Ascending aorta (tissue), 2 donors: Measurements from ENCODE around the gene OSM. TPM values are rescaled to one million over a fixed set of nuclear protein-coding genes. Genes with fewer than 3 reads are reported as not detected.

Experiments
- DNase-seq, 2 donors: peaks; one replicate each; pipeline ENCODE4 v3.0.0-alpha.2; 2019; ENCODE audit warnings: low spot score in 2 of 2
- H3K27ac ChIP-seq, 2 donors: fragments of 200-600 bp; sonication (generic); one replicate each; pipeline ENCODE4 v1.5.1; 2016 to 2017; ENCODE audit warnings: mild to moderate bottlenecking in 1 of 2
- H3K27me3 ChIP-seq: fragments of 200-600 bp; sonication (generic); one replicate; pipeline ENCODE4 v1.5.1; 2017
- H3K36me3 ChIP-seq, 2 donors: fragments of 200-600 bp; sonication (generic); one replicate each; pipeline ENCODE4 v1.5.1; 2016
- H3K4me1 ChIP-seq, 2 donors: fragments of 200-600 bp; sonication (generic); one replicate each; pipeline ENCODE4 v1.5.1; 2016 to 2017; ENCODE audit warnings: mild to moderate bottlenecking in 1 of 2
- H3K4me3 ChIP-seq, 2 donors: fragments of 200-600 bp; sonication (generic); one replicate each; pipeline ENCODE4 v1.5.1; 2016 to 2017; ENCODE audit warnings: mild to moderate bottlenecking in 1 of 2
- H3K9me3 ChIP-seq, 2 donors: fragments of 200-600 bp; sonication (generic); one replicate each; pipeline ENCODE4 v1.5.1; 2016
- CTCF ChIP-seq, 3 experiments: fragments of 200-600 bp in 2 of 3; fragments of 450-650 bp in 1 of 3; sonication (generic) in 2 of 3; IDR thresholded peaks; one replicate each; pipeline ENCODE4 v1.5.1; 2016 to 2019; ENCODE audit warnings: antibody characterized with exemption in 3 of 3, mild to moderate bottlenecking in 1 of 3, moderate library complexity in 1 of 3
- intact Hi-C: fragments of 100-400 bp; cut with DNase I; formaldehyde crosslinking; loops from one replicate; pipeline ENCODE4 v1.15.1; 2023
- total RNA-seq: library from RNA; depleted of rRNA; stranded (reverse); fragments of >200 nt; gene quantifications from one replicate; pipeline ENCODE4 v1.1.0, GENCODE V29; 2016

The OSM gene
- total RNA-seq, 1 donor from 2014 or later, result not detected

GRCh38 chr22:30306627-30307011, 40.0 kb upstream of the OSM start:
- Histone ChIP-seq H3K4me1 (peaks cover 54 to 95% of the 10 kb centered on the region in 2 donors), H3K27me3 (no peaks in the 10 kb centered on the region), H3K27ac (peak overlapping the region; percentile 86), H3K4me3 (no peak overlapping the region), H3K9me3 (no peaks in the 10 kb centered on the region), H3K36me3 (peaks cover 16 to 19% of the 10 kb centered on the region in 2 donors)
- DNase-seq, result no peak
- TF ChIP-seq CTCF (IDR thresholded peaks at IDR 0.05), result no peak
- intact Hi-C loops, result loop anchor here (10.0 kb wide), 1 partner anchor 978 kb away; no protein-coding TSS in a partner anchor

GRCh38 chr22:30305906-30306626, 39.4 kb upstream of the OSM start:
- no peak for DNase-seq
- no peak for TF ChIP-seq CTCF (IDR thresholded peaks at IDR 0.05)
- H3K27me3 ChIP-seq, result no peaks in the 10 kb centered on the region
- H3K9me3 ChIP-seq, result no peaks in the 10 kb centered on the region
- intact Hi-C loops, result loop anchor here (10.0 kb wide), 1 partner anchor 979 kb away; no protein-coding TSS in a partner anchor
- H3K4me3 ChIP-seq, result peak overlapping the region; percentile 25 to 29
- peaks cover 21 to 25% of the 10 kb centered on the region in 2 donors for H3K36me3 ChIP-seq
- peak overlapping the region; percentile 86 for H3K27ac ChIP-seq
- peaks cover 54 to 95% of the 10 kb centered on the region in 2 donors for H3K4me1 ChIP-seq

GRCh38 chr22:30305519-30305905, 38.9 kb upstream of the OSM start:
- TF ChIP-seq CTCF (IDR thresholded peaks at IDR 0.05), result no peak
- intact Hi-C loops, result loop anchor here (10.0 kb wide), 1 partner anchor 979 kb away; no protein-coding TSS in a partner anchor
- DNase-seq, result peak in 1 of 2 donors; percentile 83
- Histone ChIP-seq H3K27ac (peak overlapping the region; percentile 86), H3K36me3 (peaks cover 27 to 30% of the 10 kb centered on the region in 2 donors), H3K4me3 (peak overlapping the region; percentile 25 to 29), H3K9me3 (no peaks in the 10 kb centered on the region), H3K27me3 (no peaks in the 10 kb centered on the region), H3K4me1 (peaks cover 50 to 93% of the 10 kb centered on the region in 2 donors)

- TF ChIP-seq CTCF (IDR thresholded peaks at IDR 0.05), result no peak
- Histone ChIP-seq H3K4me3 (peak overlapping the region; percentile 25 to 42), H3K9me3 (no peaks in the 10 kb centered on the region), H3K27me3 (no peaks in the 10 kb centered on the region), H3K4me1 (peaks cover 44 to 84% of the 10 kb centered on the region in 2 donors), H3K36me3 (peaks cover 33 to 35% of the 10 kb centered on the region in 2 donors), H3K27ac (peak overlapping the region; percentile 86)
- intact Hi-C loops, result loop anchor here (1.0 to 10.0 kb wide), 2 partner anchors 22 to 980 kb away; partner anchors contain the start of gene TBC1D10A
- DNase-seq, result peak in 1 of 2 donors; percentile 83
Observed at GRCh38 chr22:30304495-30305244, 38.0 kb upstream of the OSM start.

- DNase-seq, result no peak
- H3K36me3 ChIP-seq, result peaks cover 51 to 53% of the 10 kb centered on the region in 2 donors
- peaks cover 40 to 66% of the 10 kb centered on the region in 2 donors for H3K4me1 ChIP-seq
- no peak overlapping the region for H3K4me3 ChIP-seq
- H3K9me3 ChIP-seq, result no peaks in the 10 kb centered on the region
- no peak for TF ChIP-seq CTCF (IDR thresholded peaks at IDR 0.05)
- no peaks in the 10 kb centered on the region for H3K27me3 ChIP-seq
- H3K27ac ChIP-seq, result peak overlapping the region; percentile 86
- intact Hi-C loops, result loop anchor here (10.0 kb wide), 1 partner anchor 982 kb away; no protein-coding TSS in a partner anchor
Observed at GRCh38 chr22:30302810-30303138, 36.1 kb upstream of the OSM start.
